GM21528 (cell line): ENCODE measurements around the gene CPA3.

ENCODE experiments used
- ATAC-seq: cut with Tn5 transposase; IDR thresholded peaks from one replicate; pipeline ENCODE4 v1.9.1; 2021; ENCODE audit warnings: mild to moderate bottlenecking, moderate library complexity; ENCODE audit not compliant: unreplicated experiment, low FRiP score

Gene CPA3, protein sequence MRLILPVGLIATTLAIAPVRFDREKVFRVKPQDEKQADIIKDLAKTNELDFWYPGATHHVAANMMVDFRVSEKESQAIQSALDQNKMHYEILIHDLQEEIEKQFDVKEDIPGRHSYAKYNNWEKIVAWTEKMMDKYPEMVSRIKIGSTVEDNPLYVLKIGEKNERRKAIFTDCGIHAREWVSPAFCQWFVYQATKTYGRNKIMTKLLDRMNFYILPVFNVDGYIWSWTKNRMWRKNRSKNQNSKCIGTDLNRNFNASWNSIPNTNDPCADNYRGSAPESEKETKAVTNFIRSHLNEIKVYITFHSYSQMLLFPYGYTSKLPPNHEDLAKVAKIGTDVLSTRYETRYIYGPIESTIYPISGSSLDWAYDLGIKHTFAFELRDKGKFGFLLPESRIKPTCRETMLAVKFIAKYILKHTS

DNA sequence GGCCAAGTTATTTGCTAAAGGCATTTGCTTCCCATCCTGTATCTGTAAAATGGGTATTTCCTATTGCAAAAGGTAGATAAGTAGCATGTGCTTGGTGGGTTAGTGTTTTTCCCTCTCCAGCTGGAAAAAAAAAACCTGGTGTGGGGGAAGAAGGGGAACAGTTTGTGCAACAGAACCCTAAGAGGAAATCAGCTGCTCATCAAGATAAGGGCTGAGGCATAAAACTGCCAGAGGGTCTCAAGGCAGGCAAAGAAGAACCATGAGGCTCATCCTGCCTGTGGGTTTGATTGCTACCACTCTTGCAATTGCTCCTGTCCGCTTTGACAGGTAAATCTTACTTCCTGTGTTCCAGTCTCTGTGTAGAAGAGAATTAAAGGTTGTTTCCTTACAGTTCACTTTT lies at the start of gene CPA3:
TSS of gene CPA3 (plus strand) at position 248 of the 400 bp plus-strand sequence. CDS start at position 260, 12 bp downstream.
- ATAC-seq: no peak

DNA sequence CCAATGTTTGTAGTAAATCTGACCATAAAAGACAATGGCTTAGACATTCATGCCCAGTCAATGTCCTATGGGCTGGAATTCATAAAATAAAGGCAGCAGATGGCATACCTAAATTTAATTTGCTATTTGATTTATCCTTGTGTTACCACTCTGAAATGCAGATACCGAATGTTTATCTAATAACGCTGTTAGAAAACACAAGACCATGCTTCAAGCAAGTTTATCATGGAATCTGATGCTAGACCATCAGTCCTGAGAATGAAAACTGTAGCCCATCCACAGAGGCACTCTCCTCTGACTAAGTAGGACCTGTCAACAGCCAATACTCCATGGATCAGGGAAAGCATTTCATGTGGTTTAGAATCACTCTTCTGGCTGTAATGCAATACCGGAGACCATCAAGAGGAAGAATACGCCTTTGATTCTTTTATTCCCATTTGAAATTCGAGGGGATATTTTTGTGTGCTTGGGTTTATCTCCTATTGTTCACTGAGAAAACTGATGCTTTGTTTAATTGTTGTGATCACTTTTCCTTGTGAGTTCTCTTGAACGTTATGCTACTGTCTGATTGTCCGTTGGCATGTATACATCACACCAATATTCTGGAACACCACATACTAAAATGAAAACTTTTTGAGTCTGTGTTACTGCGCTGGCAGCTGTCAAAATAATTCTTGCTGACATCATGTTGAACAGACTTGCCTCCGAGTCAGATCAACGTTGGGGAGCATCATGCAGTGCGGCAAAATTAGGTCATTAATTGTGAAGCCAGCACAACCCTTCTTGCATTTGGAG lies 49.6 kb upstream of the CPA3 start:
- ATAC-seq: no peak

DNA sequence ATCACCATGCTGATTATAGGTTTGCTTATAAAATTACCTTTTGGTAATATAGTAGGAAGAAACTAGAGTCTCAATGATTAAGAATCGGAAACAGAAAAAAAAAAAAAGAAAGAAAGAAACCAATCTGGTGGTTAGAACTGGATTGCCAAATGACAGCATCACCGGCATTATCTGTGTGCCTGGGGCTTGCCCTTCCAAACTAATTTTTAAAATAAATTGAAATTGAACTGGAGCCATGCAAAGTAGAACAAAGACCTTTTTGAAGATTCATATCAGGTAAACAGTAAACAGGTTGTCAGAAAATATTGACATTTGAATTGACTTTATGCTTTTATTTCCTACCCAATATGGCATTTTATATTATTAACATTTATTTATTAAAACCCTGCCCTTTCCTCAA lies 48.7 kb upstream of the CPA3 start:
- no peak for ATAC-seq

DNA sequence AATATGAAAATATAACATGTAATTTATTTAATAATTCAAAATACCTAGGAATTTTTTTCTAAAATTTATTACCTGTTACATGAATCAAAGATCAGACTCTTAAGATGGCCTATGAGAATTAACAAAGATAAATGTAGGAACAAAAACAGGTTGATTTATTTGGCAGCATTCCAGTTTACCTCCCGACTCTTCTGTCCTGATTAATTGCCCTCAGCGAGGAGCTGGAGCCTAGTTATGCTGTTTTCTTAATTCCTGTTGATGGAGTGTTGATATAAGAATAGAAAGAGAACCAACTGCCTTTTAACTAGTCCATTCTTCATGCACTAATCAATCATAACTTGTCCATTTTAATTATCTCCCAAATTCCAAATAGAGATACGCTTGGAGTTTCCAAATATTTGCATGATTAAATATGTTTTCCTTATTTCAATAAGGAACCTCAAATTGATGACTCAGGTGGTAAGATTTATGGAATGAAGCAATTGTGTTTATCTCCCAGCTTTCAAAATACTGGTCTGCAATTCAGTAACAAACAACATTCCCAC lies 48.0 kb upstream of the CPA3 start:
- no peak for ATAC-seq

DNA sequence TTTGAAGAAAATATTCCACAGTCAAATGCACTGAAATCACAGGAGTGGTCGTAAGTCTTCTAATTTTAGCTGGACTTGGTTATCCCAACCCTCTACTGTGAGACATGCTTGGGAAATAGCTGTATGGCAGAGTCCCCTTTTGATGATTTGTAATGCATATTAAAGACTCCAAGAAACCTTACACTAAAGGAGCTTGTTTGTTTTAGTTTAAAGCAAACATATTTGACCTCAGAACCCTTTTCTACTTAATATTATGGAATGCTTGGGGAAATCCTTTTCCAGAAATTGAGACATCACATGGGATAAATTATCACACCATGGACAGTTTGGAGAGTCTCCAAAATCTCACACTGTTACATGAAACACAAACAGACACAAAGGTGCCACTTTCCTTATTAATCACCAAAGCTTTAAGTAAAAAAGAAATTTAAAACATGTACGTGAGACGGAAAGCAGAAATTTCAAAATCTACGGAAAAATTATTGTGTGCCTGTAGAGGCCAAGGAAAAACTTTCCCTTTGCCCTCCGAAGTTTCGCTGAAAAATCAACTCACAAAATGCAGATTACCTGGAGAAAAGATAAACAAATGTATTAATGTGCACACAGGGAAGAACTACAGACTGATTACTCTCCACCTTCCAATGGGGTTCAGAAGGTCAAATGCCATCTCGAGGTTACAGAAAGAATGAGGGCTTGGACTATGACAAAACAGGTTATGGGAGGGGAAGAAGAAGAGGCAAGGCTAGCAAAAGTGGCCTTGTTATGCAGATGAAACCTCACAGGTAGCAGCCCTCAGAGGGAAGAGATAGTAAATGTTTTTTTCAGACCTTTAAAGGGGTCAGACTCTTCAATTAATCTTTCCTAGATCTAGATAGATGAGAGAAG lies 44.5 kb upstream of the CPA3 start:
- ATAC-seq: no peak

DNA sequence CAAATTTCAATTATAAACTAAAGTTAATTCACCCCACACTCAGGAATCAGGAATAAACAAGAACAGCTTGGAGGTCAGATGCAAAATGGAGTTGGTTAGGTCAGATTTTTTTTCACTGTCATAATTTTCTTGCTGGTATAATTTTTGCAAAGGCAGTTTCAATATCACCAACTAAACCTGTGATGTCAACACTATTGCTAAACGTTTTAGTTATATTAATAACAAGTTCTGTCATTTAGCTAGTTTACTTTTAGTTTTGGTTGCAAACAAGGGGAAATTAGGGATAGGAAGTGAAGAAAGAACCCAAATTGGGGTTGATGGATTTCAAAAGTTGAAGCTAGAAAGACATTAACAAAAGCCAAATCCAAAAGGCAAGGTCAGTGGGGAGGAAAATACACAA lies 42.1 kb upstream of the CPA3 start:
- ATAC-seq: no peak

DNA sequence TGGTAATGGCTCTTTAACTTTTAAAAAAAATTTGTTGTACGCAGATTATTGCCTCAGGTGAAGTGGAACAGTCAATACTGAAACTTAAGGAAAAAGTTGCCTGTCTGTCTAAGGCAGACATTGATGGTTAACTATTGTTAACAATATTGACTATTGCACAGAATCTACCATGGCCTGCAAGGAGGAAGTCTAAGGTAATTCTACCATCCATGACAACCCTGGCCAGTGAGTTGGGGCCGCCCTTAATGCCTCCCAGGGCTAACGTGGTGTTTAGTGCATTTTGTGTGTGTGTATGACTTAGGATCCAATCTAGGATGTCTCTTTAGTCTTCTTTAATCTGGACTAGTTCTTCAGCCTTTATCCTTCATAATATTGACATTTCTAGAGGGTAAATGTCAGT lies 39.6 kb upstream of the CPA3 start:
- no peak for ATAC-seq

DNA sequence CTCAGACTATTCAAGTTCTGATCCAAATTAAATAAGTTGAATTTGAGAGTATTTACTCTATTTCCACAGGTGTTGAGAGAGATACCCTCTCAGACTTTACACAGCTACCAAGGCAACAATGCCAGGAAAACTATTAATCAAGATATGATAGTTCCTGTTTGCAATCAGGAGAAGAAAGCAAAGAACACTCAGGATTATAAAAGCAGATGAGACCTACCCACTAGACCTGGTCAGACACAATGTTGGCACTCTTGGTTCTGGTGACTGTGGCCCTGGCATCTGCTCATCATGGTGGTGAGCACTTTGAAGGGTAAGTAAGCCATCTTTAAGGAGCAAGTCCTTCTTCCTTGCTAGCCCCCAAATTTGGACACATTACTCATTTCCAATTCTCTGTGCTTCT lies 37.5 kb upstream of the CPA3 start, which contains the start of gene CPB1:
TSS of gene CPB1 (plus strand) at position 227 of the 400 bp plus-strand sequence. CDS start at position 240, 13 bp downstream.
- no peak for ATAC-seq

DNA sequence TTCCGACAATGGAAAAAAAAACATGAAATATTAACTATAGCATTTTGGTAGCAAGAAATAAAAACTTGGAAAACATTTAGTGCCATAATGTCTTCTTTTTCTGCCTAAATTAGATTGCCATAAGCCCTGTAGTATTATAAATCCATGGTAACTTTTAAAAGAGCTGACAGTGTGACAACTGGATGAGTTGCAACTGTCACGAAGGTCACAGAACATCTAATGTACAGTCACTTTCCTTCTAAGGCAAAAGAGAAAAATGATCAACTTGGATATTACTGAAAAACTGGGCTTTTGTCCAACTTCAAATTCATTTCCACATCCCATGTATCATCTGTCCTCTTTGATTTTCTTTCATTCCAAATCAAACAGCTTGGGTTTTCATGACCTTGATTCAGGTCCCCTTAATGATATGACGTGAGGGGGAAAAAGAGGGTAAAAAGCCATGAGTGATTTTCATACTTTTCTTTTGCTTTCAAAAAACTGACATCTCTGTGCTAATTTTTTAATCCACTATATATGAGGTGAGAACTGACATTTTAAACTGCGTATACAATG lies 36.9 kb upstream of the CPA3 start:
- no peak for ATAC-seq

DNA sequence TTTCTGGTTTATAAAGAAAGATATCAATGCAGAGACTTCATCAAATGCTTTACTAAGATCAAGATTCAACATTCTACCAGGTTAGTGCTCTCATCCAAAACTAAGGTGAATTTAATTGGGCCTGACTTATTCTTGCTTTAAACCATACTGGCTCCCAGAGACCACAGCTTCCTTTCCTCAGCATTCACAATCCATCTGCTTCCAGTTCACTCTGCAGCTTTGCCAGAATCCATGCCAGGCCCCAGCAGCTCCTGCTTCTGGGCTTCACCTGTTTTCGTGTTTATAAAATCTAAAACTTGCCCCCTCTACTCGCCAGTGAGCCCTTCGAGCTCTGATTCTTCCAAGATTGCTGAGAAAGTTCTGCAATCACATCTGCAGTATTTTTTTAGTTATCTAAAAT lies 35.2 kb upstream of the CPA3 start:
- no peak for ATAC-seq

DNA sequence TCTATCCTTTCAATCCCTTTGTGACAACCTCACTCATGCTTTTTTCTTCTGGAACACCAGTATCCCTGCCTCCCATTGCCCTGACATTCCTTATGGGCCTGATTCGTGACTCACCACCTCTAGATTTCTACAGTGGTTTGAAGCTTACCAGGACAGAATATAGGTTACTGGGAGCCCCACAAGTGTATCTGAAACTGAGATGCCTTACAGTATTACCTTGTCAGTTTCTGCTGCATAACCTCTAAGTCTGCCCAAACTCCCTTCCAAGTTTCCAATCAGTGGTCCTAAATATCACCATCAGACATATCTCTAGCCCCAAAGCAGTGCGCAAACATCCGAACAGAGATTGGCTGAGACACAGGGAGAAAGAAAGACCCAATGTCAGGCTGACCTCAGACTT lies 31.9 kb upstream of the CPA3 start:
- ATAC-seq: no peak

DNA sequence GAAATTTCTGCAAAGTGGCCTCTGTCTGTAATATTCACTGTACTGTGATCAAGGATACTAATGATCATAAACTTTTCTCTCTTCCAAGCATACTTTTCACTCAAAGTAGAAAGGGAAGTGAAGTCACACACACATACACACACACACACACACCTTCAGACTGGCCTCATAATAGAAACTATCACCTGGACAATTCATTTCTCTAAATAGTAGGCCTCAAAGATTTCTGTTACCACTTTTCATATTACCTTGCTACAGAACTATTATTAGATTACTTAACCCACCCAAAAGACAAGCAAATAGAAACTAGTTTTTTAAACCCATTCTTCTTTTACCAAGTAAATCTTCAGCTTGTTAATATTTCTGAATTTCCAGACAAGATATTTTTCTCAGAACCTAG lies 25.3 kb upstream of the CPA3 start:
- ATAC-seq: peak; percentile 53

DNA sequence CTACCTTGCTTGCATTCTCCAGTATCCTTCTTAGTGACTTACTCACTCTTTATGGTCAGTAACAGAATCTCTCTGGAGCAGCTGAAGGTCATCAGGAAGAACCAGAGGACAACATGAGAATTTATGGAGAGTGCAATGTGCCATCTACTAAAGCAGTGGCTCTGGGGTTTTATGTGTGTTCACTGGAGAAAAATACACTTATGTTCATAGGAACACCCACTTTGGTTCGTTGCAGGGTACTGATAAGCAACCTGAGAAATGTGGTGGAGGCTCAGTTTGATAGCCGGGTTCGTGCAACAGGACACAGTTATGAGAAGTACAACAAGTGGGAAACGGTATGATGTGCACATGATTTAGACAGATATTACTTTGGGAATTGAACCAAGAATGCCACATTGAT lies 24.6 kb upstream of the CPA3 start:
- no peak for ATAC-seq

DNA sequence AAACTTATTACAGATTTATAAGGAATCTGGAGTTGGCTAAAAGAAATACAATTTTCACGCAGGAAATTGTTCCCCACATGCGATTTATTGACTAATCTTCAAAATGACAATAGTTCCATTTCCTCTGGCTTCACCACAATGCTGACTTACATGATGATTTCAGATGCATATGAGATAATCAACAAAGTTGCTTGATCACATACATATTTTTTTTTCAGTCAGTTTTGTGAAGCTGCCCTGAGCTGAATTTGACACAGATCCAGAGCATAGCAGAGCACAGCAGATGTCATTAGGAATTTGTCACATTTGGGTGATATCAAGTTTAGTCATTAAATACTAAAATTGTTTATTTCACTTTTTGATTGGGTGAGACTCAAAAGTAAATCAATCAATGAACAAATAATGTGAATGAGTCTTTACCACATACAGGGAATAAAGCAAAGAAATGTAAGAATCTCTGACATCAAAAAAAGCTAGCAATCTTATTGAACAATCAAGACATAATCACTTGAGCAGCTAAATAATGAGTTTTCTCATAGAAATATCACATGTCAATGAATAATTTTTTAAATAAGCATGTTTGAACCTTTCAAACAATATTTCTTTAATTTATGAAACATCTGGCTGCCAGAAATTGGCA lies 19.2 kb upstream of the CPA3 start:
- no peak for ATAC-seq

DNA sequence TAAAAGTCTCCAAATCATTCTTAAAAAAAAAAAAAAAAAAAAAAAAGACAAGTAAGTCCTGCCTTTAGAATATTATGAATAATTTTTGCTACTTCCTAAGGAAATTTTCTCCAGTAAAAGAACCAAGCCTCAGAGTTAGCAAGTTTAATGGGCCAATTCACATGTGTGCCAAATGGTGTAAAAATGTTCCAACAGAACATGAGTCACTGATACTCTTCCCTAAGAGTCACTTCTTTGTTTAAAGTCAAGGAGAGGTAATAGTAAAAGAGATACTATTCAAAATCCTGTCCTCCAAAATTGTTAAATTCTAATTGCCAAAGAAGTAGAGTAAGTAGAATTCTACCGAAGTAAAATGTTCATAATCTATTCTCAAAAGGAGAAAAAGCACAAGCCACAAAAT lies 17.7 kb upstream of the CPA3 start:
- no peak for ATAC-seq

DNA sequence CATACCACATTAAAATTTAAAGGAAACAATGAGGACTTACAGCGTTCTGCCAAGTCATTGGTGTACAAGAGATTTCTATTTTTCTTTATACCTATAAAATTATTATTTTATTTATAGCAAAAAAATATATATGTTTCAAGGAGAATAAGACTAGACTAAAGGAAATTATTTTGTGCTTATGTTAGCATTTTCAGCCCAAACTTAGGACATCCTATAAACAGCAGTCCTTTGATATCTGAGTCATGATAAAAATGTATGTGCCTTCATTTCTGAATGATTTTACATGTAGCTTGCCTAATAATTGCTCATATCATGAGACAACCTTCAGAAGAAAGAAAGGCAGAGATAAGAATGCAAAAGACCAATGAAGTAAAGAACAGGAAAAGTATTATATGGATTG lies 16.7 kb upstream of the CPA3 start:
- no peak for ATAC-seq

DNA sequence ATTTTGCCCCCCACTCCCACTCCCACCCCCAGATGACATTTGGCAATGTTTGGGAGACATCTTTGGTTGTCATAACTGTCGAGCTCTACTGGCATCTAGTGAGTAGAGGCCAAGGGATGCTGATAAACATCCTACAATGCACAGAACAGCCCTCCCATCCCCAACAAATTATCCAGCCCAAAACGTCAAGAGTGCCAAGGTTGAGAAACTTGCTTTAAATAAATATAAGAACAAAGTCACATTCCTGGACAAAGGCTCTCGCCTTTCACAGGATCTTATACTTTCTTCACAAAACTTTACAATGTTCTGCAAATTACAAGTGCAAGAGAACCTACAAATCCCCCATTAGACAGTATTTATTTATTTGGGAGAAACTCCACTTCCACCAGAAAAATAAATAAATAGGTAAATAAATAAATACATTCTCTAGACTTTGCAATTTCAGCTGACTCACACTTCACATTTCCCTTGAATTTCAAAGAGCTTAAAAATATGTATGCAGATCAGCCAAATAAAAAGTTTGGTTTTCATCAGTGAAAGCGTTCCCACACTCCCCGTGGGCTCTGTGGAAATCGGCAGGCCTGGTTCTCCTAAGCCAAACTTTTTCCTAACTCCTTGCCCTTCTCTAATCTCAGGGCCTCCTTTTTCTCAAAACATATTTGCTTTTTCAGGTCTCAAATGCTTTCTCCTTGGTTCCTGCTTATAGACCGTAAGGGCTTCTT lies 12.7 kb upstream of the CPA3 start:
- no peak for ATAC-seq

DNA sequence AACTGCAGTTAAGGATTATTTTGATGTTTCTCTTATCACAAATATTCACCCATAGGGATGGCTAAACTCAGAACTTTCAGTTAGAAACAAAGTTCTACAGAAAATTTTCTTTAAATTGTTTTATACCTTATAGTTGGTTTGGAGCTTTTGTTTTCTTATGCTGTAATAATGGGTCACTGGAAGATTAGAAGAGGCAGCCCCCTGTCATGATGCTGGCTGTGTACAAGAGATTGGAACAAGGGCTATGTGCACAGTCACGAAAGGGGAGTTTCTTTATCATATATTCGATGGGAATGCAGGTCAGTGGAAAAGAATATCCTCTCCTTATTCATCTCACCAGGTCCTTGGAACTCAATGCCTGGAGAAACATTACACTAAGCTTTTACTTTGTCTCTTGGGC lies 12.0 kb upstream of the CPA3 start:
- no peak for ATAC-seq

DNA sequence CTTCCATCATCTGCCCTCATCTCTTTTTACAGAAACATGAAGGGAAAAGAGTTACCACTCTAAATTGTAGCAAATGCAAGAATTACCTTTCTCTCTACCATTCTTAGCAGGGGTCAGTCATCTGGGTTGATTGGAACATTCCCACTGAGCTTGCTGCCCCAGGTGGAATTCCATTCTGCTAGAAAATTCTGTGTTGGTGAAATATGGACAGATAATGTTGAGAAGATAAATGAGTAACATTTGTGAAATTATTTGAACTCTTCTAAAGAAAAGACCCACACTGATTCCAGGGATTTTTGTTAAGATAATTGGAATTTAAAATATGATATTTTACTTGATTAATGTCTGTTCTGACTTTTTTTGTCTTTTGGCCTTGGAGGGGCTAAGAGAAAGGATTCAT lies 11.0 kb upstream of the CPA3 start:
- ATAC-seq: no peak
